H9 (cell line): Measurements from ENCODE around the gene MIPEP. TPM values are rescaled to one million over a fixed set of nuclear protein-coding genes. Genes with fewer than 3 reads are reported as not detected.

Experiments
- DNase-seq: peaks from one replicate; pipeline ENCODE4 v3.0.0-alpha.2; 2017
- H2AFZ ChIP-seq: one replicate; pipeline ENCODE4 v1.6.1; 2013; ENCODE audit warnings: mild to moderate bottlenecking, low read length, control low read depth, moderate library complexity
- H2AK5ac ChIP-seq: 2 replicates; pipeline ENCODE4 v1.6.1; 2013; ENCODE audit warnings: low read length, control low read depth, mixed read lengths; ENCODE audit not compliant: insufficient read length
- H2BK120ac ChIP-seq: one replicate; pipeline ENCODE4 v1.6.1; 2013; ENCODE audit warnings: low read depth, mild to moderate bottlenecking, low read length, control low read depth, inconsistent platforms; ENCODE audit not compliant: poor library complexity, severe bottlenecking
- H2BK12ac ChIP-seq: 2 replicates; pipeline ENCODE4 v1.6.1; 2013; ENCODE audit warnings: low read length, control low read depth, mixed read lengths, low read depth; ENCODE audit not compliant: insufficient read length
- H2BK15ac ChIP-seq: 2 replicates; pipeline ENCODE4 v1.6.1; 2013; ENCODE audit warnings: low read depth, low read length, control low read depth
- H2BK20ac ChIP-seq: one replicate; pipeline ENCODE4 v1.6.1; 2013; ENCODE audit warnings: low read depth, mild to moderate bottlenecking, low read length, control low read depth, inconsistent platforms; ENCODE audit not compliant: poor library complexity, severe bottlenecking
- H2BK5ac ChIP-seq: 2 replicates; pipeline ENCODE4 v1.6.1; 2013; ENCODE audit warnings: low read length, control low read depth, mixed read lengths; ENCODE audit not compliant: insufficient read length
- H3K14ac ChIP-seq: 2 replicates; pipeline ENCODE4 v1.6.1; 2013; ENCODE audit warnings: low read length, control low read depth; ENCODE audit not compliant: insufficient read depth
- H3K18ac ChIP-seq: 2 replicates; pipeline ENCODE4 v1.6.1; 2013; ENCODE audit warnings: low read depth, mild to moderate bottlenecking, mixed read lengths, low read length, control low read depth; ENCODE audit not compliant: insufficient read length
- H3K23ac ChIP-seq: 2 replicates; pipeline ENCODE4 v1.6.1; 2013; ENCODE audit warnings: low read length, control low read depth, mixed read lengths, low read depth; ENCODE audit not compliant: insufficient read length
- H3K23me2 ChIP-seq: 2 replicates; pipeline ENCODE4 v1.6.1; 2013; ENCODE audit warnings: low read depth, mild to moderate bottlenecking, mixed read lengths, low read length, control low read depth; ENCODE audit not compliant: insufficient read length, poor library complexity, severe bottlenecking
- H3K27ac ChIP-seq: 2 replicates; pipeline ENCODE4 v1.5.1; 2013; ENCODE audit warnings: low read length, control low read depth, mixed read lengths, low read depth; ENCODE audit not compliant: insufficient read length
- H3K27me3 ChIP-seq: 2 replicates; pipeline ENCODE4 v1.6.1; 2013; ENCODE audit warnings: low read length, control low read depth, inconsistent platforms; ENCODE audit not compliant: insufficient read depth
- H3K4ac ChIP-seq: 2 replicates; pipeline ENCODE4 v1.6.1; 2013; ENCODE audit warnings: low read depth, mild to moderate bottlenecking, control low read depth, inconsistent platforms, low read length, moderate library complexity
- H3K4me1 ChIP-seq: 2 replicates; pipeline ENCODE4 v1.6.1; 2013; ENCODE audit warnings: low read length, control low read depth, inconsistent platforms; ENCODE audit not compliant: insufficient read depth
- H3K4me2 ChIP-seq: 2 replicates; pipeline ENCODE4 v1.6.1; 2013; ENCODE audit warnings: low read length, control low read depth, mixed read lengths; ENCODE audit not compliant: insufficient read length, insufficient read depth
- H3K56ac ChIP-seq: 2 replicates; pipeline ENCODE4 v1.6.1; 2013; ENCODE audit warnings: low read depth, mild to moderate bottlenecking, mixed read lengths, low read length, control low read depth; ENCODE audit not compliant: insufficient read length
- H3K79me1 ChIP-seq: 2 replicates; pipeline ENCODE4 v1.6.1; 2013; ENCODE audit warnings: low read depth, mild to moderate bottlenecking, moderate library complexity, low read length, control low read depth, inconsistent platforms; ENCODE audit not compliant: insufficient read depth, poor library complexity, severe bottlenecking
- H3K79me2 ChIP-seq: 2 replicates; pipeline ENCODE4 v1.6.1; 2013; ENCODE audit warnings: low read length, control low read depth, inconsistent platforms; ENCODE audit not compliant: insufficient read depth
- H3K9ac ChIP-seq: 2 replicates; pipeline ENCODE4 v1.6.1; 2013; ENCODE audit warnings: low read length, control low read depth, mixed read lengths; ENCODE audit not compliant: insufficient read length; ENCODE audit errors: extremely low read depth
- H3K9me3 ChIP-seq: one replicate; pipeline ENCODE4 v1.6.1; 2013; ENCODE audit warnings: low read depth, low read length, inconsistent platforms; ENCODE audit not compliant: control insufficient read depth
- H3T11ph ChIP-seq: one replicate; pipeline ENCODE4 v1.6.1; 2013; ENCODE audit warnings: mild to moderate bottlenecking, low read length, control low read depth, inconsistent platforms
- H4K20me1 ChIP-seq: one replicate; pipeline ENCODE4 v1.6.1; 2013; ENCODE audit not compliant: control insufficient read depth, insufficient read length, insufficient read depth
- H4K5ac ChIP-seq: 2 replicates; pipeline ENCODE4 v1.6.1; 2013; ENCODE audit warnings: low read depth, mild to moderate bottlenecking, mixed read lengths, low read length, control low read depth; ENCODE audit not compliant: insufficient read length
- H4K8ac ChIP-seq: replicated peaks from 2 replicates; pipeline ENCODE4 v1.6.1; 2013; ENCODE audit warnings: low read length, control low read depth, mixed read lengths, low read depth; ENCODE audit not compliant: insufficient read length
- H4K91ac ChIP-seq: 2 replicates; pipeline ENCODE4 v1.6.1; 2013; ENCODE audit warnings: low read depth, mild to moderate bottlenecking, moderate library complexity, mixed read lengths, low read length, control low read depth; ENCODE audit not compliant: insufficient read length
- H3K27ac Mint-ChIP-seq, 3 experiments: 2 replicates in 2 of 3; 3 replicates in 1 of 3; pipeline ENCODE4 v1.8.0; 2020 to 2021; ENCODE audit warnings: mixed read lengths in 3 of 3, mild to moderate bottlenecking in 1 of 3, moderate library complexity in 1 of 3
- H3K27me3 Mint-ChIP-seq: 2 replicates; pipeline ENCODE4 v1.8.0; 2021; ENCODE audit warnings: low read depth, mild to moderate bottlenecking, moderate library complexity, mixed read lengths
- H3K36me3 Mint-ChIP-seq, 3 experiments: 2 replicates in 2 of 3; 3 replicates in 1 of 3; pipeline ENCODE4 v1.8.0; 2020 to 2021; ENCODE audit warnings: low read depth in 3 of 3, mixed read lengths in 3 of 3; ENCODE audit not compliant: insufficient read depth in 1 of 3
- H3K4me1 Mint-ChIP-seq, 2 experiments: 2 replicates each; pipeline ENCODE4 v1.8.0; 2020; ENCODE audit warnings: mixed read lengths in 2 of 2
- H3K4me3 Mint-ChIP-seq, 2 experiments: 2 replicates in 1 of 2; 3 replicates in 1 of 2; pipeline ENCODE4 v1.8.0; 2020 to 2021; ENCODE audit warnings: mild to moderate bottlenecking in 2 of 2, mixed read lengths in 2 of 2, moderate library complexity in 1 of 2
- H3K9me3 Mint-ChIP-seq, 2 experiments: 2 replicates in 1 of 2; 3 replicates in 1 of 2; pipeline ENCODE4 v1.8.0; 2020; ENCODE audit warnings: mild to moderate bottlenecking in 2 of 2, mixed read lengths in 2 of 2, moderate library complexity in 1 of 2
- WGBS: extraction: QIAGEN DNeasy Blood & Tissue Kit; methylation state at CpG from one replicate; pipeline ENCODE4 v1.1.7; 2013; ENCODE audit warnings: missing lambda C conversion rate, low lambda C conversion rate, mixed read lengths; ENCODE audit not compliant: insufficient read length; ENCODE audit errors: extremely low coverage; 5-methylcytosine and 5-hydroxymethylcytosine counted together
- total RNA-seq: library from RNA; stranded (reverse); gene quantifications from 2 replicates; pipeline ENCODE4 v1.2.1, GENCODE V29; 2021
- TF ChIP-seq, protein P1 (sequence below): fragments of 200-600 bp; sonication (generic); conservative IDR thresholded peaks from 3 replicates; pipeline ENCODE4 v1.8.0; 2021; ENCODE audit warnings: antibody characterized with exemption, mild to moderate bottlenecking

MIPEP gene
- total RNA-seq, 1 experiment from 2014 or later = 18.5 TPM

DNA sequence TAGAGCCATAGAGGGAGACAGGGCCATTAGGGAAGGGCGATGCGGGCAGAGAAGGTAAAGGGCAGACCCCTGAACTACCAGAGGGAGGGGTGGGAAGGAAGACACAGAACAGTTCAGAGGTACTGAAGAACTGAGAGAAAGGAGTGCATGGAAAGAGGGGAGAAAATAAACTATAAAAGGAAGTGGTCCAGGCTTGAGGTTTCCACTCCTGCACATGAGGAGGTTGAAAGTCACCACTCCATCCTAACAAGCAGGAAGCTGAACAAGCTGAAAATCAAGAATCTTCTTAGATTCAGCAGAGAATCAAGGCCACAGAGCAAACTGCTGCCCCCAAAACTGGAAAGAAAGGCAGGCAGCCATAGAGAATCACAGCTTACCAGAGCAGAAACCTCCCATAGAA lies 45.1 kb downstream of the MIPEP start:
- no CpG with 5 or more reads among the region's 2 CpGs for WGBS
- no peak overlapping the region for H2BK12ac ChIP-seq
- no peaks in the 10 kb centered on the region; the same call in 1 of the 2 replicates for H3K4me1 ChIP-seq
- no peak overlapping the region for H4K91ac ChIP-seq
- no peak overlapping the region for H2AFZ ChIP-seq
- Mint-ChIP-seq H3K4me3 (no peak overlapping the region), H3K36me3 (0 out of 7 replicates have a peak, but pooled peaks cover 0 to 2% (median 0%) of the 10 kb centered on the region in 3 experiments), H3K27ac (peak overlapping the region in 2 of 3 experiments; percentile 11 to 25; a peak in 3 of 7 replicates), H3K9me3 (no peaks in the 10 kb centered on the region), H3K27me3 (no peaks in the 10 kb centered on the region), H3K4me1 (peaks cover 7 to 8% of the 10 kb centered on the region in 2 experiments)
- no peak overlapping the region for H3K23ac ChIP-seq
- no peaks in the 10 kb centered on the region for H3K79me2 ChIP-seq
- no peak for DNase-seq
- H3K27me3 ChIP-seq = no peaks in the 10 kb centered on the region
- no peaks in the 10 kb centered on the region for H4K20me1 ChIP-seq
- no peak overlapping the region for H3K56ac ChIP-seq
- H3K27ac ChIP-seq = no peak overlapping the region
- no peak overlapping the region for H2BK15ac ChIP-seq
- no peak overlapping the region for H2AK5ac ChIP-seq
- no peak overlapping the region for H3T11ph ChIP-seq
- H2BK5ac ChIP-seq = no peak overlapping the region
- no peak overlapping the region for H4K5ac ChIP-seq
- H3K9ac ChIP-seq = no peak overlapping the region
- H3K18ac ChIP-seq = no peak overlapping the region
- no peak overlapping the region for H2BK20ac ChIP-seq
- no peak overlapping the region for H3K14ac ChIP-seq
- H3K23me2 ChIP-seq = no peaks in the 10 kb centered on the region
- H3K9me3 ChIP-seq = no peaks in the 10 kb centered on the region
- H3K4me2 ChIP-seq = no peak overlapping the region
- H2BK120ac ChIP-seq = no peak overlapping the region
- H3K4ac ChIP-seq = no peak overlapping the region
- TF ChIP-seq, protein P1, sequence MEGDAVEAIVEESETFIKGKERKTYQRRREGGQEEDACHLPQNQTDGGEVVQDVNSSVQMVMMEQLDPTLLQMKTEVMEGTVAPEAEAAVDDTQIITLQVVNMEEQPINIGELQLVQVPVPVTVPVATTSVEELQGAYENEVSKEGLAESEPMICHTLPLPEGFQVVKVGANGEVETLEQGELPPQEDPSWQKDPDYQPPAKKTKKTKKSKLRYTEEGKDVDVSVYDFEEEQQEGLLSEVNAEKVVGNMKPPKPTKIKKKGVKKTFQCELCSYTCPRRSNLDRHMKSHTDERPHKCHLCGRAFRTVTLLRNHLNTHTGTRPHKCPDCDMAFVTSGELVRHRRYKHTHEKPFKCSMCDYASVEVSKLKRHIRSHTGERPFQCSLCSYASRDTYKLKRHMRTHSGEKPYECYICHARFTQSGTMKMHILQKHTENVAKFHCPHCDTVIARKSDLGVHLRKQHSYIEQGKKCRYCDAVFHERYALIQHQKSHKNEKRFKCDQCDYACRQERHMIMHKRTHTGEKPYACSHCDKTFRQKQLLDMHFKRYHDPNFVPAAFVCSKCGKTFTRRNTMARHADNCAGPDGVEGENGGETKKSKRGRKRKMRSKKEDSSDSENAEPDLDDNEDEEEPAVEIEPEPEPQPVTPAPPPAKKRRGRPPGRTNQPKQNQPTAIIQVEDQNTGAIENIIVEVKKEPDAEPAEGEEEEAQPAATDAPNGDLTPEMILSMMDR = no peak
- H4K8ac ChIP-seq = no peak overlapping the region
- no peaks in the 10 kb centered on the region for H3K79me1 ChIP-seq
